ENCODE measurements around the gene MYOZ3.

The MYOZ3 gene

DNA sequence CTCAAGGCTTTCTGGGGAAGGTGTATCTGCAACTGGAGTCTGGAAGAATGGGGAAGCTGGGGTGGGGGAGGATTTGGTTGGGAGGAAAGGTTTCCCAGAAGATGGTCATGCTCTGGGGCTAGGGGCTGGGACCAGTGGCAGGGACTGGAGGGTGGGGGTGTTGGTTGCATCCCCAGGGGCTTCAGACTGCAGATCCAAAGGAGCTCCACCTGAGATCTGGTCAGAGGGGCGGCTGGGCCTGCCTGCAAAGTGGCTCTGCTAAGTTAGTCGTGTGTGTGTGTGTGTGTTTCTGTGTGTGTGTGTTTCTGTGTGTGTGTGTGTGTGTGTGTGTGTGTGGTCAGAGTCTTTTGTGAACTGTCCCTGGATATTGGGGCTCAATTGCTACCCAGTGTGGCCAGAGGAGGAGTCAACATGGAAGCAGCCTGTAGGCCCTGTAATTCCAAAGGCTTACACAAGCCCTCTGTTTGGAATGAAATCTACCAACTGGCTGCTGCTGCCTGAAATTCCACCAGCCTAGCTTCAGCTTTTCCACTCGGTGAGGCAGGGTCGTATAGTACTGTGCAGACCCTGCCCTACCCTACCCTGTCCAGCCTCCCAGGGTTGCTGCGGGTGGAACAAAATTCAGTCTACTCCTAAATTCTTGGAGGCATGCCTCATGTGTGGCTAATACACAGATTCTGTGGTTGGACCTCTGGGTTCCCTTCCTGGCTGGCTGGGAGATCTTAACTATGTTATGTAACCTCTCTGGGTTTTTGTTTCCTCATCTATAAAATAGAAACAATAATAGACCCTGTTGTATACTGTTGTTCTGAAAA lies 33.1 kb upstream of the MYOZ3 start:
- no peak for DNase-seq

DNA sequence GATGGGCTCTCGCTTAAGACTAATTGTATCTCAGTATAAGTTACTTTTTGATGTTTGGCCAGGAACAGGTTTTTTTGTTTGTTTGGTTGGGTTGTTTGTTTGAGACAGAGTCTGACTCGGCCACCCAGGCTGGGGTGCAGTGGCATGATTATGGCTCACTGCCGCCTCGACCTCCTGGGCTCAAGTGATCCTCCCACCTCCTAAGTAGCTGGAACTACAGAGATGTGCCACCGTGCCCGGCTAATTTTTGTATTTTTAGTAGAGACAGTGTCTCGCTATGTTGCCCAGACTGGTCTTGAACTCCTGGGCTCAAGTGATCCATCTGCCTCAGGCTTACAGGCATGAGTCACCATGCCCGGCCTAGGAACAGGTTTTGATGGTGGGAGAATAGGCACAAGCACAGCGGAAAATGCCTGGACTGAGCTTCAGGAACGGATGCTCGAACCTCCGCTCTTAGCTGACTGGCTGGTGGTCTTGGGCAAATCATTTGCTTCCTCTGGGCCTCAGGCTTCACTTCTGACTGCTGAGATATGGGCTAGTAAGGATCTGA lies 32.0 kb upstream of the MYOZ3 start:
- DNase-seq, result no peak

DNA sequence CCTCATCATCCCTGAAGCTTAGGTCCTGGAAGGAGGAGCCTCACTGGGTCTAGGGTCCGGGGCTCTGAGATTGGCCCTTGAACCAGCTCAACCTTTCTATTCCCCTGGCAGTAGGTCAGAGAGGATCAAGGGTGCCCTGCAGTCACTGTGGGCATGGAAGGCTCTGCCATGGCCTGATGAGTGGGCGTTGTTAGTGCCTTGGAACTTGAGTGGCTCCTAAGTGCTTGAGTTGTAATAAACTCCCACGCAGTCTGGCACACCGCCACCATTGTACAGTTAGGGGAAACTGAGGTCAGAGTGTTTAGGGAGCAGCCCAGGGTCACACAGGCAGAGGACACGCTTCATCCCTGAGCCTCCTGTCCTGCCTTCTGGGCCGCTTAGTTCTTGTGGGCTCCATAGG lies 31.0 kb upstream of the MYOZ3 start:
- no peak for DNase-seq

DNA sequence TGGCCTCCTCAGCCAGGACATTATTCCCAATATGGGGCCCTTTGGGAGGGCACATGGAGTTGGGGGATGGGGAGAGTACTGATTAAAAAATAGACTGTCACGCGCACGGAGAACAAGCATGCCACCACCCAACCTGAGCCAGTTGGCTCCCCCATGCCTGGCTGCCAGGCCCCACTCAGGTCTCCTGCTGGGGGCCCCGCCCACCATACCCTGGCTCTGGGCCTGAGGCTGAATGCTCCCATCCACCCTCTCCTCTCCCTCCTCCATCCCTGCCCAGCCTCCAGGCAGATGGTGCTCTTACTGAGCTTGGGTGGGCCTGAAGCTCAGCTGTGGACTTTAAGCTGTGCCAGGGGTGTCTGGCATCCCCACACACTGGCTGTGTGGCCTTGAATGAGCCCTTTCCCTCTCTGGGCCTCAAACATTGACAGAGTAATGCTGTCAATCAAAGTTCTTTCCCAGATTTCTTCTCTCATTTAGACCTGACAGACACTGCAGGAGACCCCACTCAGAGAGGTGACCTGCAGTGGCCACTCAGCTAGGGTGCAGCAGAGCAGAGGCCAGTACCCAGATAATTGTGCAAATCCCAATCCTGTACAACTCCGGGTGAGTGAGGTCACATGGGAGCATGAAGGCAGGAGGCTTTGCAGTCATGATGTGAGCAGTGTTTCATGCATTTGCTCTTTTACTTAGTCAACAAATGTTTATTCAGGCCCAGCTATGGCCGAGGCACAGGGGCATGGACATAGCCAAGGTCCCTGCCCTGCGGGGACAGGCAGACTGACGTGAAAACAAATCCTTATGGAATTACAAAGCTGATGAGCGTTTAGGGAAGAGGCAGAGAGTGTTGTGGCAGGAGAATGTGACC lies 30.4 kb upstream of the MYOZ3 start:
- no peak for DNase-seq

DNA sequence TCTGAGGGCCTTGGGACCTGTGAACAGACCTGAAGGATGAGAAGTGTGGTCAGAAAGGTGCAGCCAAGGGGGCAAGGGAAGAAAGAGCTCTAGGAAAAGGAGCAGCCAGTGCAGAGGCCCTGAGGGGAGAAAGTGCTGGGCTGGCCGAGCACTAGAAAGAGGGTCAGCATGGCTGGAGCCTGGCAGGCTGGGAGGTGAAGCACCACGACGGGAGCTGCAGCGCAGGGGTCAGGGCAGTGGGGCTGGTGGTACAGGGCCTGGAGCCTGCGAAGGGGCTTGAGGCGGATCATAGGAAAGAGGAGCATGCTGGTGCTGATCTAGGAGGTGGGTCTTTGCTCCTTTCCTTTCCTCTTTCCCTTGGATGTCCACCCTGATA lies 29.7 kb upstream of the MYOZ3 start:
- no peak for DNase-seq

DNA sequence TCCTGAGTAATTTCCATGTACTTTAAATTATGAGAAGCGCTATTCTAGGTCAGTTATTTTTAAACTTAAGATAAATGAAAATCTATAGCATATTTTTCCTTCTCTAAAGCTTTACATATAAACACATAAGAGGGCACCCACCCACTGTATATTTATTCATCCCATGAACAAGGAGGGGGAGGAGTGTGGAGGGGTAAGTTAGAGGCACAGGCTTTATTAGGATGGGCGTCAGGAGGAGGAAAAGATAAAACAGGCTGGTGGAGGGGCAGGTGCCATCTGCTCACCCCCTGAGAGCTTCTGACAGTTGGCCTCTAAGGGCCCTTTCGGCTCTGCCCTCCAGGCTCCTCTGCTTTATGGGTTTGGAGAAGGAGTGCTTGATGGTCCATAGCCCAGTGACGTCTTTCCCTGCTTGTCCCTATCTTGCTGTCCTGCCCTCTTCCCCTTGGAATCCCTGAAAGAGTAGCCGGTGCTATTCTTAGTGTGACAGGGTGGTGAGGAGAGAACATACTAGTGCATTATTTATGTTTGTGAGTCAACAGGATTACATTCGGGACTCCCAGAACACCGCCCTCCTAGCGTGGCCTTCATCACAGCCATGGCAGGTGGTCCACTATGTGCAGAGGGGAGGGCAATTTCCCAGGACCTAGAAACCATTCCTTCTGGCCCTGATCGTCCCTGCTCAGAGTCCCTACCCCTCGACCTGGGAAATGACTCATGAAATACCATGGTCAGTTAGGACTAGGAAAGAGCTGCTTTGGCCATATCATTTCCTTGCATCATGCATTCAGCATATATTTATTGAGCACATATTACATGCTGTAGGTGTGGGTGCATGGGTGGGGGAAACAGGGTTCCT lies 28.5 kb upstream of the MYOZ3 start:
- DNase-seq, result no peak

DNA sequence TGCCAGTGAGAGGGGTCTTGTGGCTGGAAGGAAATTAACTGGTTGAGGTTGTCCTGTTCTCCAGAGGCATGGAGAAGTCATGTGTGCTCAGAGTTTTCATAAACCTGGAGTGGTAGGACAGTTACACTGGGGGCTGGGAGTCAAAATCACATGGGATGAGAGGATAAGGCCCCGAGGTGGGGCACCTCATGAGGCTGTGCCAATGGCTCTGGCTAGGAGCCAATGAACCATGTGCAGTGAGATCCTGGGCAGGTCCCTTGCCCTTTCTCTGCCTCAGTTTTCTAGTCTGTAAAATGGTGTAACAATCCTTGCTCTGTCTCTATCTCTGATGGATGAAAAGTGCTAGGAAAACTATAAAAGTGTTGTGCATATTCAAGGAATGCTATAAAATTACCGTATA lies 27.6 kb upstream of the MYOZ3 start:
- no peak for DNase-seq

DNA sequence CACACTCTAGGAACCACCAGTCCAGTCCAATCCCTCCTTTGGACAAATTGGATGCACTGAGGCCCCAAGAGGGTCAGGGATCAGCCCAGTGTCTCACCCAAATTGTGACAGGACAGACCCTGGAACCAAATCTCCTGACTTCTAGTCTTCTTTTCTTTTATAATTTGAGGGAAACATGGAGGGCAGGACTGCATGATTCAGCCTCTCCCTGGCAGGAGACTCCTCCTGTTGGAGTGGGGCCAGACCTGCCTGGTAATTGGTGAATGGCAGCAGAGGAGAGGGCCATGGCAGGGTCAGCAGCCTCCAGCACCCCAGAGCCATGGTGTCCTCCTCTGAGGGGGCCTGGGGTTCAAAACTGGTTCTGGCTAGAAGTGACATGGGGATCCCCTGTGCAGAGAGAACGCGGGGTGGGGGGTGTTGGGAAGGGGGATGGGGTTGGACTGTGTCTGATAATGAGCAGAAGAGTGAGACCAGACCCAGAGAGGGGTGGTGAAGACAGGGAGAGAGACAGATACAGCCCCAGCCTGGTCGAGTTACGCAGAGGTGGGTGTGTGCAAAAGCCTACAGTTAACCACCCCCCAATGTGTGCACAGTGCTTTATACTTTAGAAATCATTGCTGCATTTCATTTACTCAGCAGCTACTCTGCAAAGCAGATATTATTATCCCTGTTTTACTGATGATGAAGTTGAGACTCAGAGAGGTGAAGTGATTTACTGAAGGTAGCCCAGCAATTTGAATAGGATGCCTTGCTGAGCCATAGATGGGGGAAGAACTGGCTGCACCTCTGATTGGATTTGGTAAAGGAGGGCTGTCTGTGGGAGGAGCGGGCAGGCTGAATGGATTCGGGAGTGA lies 24.4 kb upstream of the MYOZ3 start:
- no peak for DNase-seq

DNA sequence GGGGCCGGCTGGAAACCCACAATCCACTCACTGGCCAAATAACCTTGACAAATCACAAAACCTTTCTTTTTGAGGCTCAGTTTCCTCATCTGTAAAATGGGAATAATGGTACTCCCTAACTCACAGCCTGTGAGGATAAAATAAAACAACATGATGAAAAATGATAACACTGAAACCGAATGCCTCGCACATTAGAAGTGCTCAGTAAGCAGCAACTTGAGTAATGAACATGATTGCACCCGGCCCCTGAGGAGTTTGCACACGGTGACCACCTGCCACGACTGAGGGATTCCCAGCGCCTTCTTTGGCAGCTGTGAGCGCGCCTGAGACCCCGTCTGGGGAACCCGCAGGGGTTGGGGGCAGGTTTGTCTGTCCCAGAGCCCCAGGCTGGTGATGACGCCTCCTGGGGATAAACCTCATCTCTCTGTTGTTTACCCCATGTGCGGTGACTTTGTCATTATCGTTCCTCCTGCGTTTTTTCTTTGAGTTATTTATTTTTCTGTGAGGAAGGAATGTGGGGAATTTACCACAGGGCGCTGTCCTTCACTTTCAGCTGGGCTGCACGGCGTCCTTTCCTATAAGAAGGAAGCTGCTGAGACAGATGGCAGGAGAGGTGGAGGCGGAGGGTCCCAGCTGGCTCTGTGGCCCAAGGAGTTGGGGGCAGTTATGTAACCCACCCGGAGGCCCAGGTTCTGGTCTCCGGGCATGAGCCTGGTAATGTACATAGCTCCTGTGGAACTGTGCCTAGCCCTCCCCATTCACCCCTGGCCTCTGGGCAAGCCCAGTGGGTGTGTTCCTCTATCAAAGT lies 23.6 kb upstream of the MYOZ3 start:
- DNase-seq, result no peak

DNA sequence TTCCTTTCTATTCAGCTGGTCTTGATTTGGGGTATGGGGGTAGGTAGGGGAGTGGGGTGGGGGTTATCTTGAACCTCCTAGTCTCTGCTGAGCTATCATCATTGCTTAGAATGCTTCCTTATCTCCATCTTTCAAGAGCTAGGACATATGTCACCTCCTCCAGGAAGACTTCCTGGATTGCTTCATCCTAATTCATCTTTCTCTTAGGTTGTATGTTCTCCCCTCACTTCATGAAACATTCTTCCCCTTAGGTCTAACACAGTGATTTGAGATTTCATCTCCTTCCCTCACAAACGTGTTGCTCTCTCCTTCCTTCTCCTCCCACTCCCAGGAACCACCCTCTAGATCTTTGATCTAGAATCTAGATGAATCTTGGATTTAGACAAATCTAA lies 23.0 kb upstream of the MYOZ3 start:
- DNase-seq, result no peak

DNA sequence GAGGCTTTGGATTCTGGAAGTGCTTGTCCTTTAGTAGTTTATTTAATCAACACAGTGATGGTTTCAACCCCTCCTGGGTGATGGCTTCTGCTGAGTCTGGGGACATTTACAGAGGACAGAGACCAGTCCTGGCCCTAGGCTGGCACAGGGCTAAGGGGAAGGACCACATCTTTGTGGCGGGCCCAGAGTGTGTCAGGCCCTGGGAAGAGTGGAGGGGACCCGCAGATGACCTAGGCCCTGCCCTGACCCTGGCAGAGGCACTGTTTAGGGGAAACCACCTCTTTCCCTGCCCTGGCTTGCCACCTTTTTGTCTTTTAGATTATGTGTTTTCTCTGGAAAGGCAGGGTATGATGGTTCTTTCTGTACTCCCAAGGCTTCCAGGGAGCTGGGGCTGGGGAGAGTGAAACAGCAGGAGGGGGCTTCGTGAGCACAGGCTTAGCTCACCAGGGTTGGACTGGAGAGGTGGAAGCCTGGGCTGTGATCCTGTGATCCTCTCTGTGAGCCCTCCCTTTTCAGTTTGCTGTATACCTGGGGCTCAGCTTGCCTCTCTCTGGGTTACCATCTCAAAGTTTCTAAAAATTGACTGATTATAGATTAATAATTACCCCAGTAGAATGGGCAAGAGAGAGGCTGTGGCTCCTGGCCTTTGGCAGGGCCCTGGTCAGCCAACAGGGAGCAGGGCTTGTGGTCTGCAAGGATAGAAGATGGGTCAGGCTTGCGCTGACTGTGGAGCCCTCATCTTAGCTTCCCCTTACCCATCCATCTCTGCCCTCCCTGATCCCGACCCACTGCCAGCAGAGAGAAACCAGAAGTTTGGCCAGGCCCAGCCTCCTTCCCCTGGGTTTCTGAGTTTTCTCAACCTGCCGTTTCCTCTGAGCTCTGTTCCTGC lies 22.3 kb upstream of the MYOZ3 start:
- no peak for DNase-seq

DNA sequence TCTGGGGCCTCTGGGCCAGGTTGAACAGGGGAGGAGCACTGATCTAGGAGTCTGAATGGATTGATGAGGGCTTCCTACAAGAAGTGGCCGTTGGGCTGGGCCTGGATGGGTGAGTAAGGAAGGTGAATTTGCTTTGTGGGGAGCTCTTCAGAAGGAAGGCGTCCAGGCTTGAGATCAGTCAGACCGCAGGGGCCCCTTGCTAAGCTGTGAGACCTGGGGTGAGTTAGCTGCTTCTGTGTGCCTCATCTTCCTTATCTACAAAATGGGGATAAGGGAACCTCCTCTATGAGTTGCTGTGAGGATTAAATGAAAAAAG lies 21.7 kb upstream of the MYOZ3 start:
- no peak for DNase-seq

DNA sequence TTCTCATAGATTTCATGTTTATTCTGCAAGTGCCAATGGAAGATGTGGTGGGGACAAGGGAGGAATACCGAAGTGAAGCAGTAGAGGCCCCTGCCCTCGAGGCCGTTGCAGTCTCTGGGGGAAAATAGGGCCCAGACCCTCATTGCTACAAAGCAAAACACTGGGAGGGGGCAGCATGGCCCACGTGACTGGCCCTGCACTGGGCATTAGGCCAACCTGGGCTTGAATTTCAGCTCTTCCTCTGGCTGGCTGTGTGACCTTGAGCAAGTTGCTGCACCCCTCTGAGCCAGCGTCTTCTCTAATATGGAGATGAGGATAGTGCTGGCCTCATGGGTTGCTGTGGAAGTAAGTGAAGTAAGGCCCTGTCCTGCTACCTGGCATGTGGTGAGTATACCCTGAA lies 21.3 kb upstream of the MYOZ3 start:
- DNase-seq, result no peak

DNA sequence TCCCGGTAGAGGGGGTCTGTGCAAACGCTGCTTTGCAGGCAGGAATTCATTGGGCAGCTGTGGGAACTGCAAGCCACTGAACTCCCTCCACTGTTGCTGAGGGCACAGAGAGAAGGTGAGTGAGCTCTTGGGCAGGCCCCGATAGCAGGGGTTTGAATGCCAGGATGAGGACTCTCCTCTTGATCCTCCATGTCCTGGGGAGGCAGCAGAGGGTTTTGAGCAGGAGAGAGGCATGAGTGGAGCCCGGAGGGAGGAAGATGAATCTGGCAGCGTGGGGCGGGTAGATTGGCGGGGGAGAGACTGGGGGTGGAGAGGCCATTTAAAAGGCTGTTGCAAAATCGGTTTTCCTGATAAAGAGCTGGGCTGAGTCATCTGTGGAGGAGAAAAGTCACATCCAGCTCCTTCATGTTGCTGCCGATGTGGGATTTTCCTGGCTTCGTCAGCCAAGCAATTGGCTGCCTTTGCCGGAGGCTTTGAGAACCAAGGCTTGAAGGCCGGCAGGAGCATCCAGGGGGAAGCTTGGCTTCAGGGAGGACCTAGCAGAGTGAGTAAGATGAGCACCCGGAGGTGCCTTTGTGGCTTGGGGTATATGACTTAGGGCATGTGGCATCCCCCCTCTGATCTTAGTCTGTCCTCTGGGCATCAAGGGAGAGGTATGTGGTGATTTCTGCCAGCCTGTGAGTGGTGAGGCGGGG lies 20.6 kb upstream of the MYOZ3 start, which contains the start of gene SYNPO:
Gene SYNPO (plus strand): TSS at position 350 of the 695 bp plus-strand sequence. CDS start 7,616 bp downstream, outside the sequence.
- no peak for DNase-seq

DNA sequence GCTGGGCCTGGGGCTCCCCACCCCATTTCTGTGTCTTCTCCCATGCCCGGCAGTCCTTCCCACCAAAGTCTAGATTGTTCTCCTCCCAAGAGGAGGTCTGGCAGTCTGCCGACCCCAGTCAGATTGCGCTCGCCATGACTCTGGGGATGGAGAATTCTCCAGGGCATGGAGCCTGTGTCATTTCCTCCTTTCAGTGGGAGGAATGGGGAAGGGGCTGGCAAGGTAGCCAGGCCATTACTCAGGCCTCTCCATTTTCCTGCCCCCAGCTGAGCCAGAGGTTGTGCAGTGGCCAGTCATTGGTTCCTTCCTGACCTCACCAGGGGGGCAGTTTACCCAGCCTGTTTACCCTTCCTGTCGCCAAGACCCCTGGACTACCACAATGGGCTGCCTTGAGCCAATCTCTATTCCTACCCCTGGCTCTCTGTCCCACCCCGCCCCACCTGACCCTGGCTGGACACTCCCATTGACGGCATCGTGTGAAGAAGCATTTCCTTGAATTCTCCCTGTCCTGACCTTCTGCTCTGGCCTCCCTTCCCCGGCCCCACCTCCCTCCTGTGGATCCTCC lies 20.0 kb upstream of the MYOZ3 start:
- DNase-seq, result no peak

DNA sequence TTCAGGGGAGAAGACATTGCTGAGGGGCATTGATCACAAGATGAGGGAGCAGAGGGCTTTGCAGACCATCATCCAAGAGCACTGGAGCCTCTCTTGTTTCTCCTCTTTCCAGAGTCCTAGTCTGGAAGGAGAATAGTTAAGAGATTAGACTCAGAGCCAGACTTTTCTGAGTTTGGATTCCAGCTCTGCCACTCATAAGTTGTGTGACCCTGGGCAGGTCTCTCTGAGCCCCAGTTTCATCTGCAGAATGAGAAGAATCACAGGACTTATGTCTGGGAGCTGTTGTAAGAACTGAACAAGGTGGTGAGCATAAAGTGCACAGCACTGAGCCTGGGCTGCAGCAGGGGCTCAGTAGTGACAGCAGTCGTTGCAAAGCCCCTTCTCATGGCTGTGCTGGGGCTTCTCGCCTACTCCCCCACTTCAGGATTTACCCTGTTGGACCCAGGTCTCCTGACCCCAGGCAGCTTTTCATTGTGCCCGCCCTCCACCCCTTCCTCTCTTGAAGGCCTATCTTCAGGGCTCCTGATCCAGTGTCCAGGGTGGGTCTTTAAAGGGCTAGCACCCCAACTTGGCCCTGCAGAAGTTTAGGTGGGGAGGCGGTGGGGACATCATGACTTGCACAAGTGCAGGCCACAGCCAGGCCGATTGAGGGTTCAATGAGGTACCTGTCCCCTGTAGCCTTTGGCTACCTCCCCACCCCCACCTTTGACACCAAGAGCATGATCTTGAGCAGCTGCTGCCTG lies 19.1 kb upstream of the MYOZ3 start:
- DNase-seq, result no peak

DNA sequence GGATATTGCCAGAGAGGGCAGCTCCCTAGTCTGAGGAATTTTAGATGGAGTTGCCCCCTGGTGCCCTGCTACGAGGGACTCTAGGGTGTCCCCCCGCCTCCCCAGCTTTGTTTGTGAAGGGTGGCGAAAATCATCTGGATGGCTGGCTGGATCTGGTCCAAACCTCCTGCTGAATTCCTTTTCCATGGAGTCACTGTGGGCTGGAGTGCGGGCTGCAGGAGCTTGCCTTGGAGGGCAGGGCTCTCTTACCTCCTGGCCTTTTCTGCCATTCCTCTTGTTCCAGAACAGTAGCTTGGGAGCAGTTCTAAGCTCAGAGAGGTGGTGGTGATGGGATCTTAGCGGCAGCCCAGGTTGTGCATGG lies 18.5 kb upstream of the MYOZ3 start:
- no peak for DNase-seq

DNA sequence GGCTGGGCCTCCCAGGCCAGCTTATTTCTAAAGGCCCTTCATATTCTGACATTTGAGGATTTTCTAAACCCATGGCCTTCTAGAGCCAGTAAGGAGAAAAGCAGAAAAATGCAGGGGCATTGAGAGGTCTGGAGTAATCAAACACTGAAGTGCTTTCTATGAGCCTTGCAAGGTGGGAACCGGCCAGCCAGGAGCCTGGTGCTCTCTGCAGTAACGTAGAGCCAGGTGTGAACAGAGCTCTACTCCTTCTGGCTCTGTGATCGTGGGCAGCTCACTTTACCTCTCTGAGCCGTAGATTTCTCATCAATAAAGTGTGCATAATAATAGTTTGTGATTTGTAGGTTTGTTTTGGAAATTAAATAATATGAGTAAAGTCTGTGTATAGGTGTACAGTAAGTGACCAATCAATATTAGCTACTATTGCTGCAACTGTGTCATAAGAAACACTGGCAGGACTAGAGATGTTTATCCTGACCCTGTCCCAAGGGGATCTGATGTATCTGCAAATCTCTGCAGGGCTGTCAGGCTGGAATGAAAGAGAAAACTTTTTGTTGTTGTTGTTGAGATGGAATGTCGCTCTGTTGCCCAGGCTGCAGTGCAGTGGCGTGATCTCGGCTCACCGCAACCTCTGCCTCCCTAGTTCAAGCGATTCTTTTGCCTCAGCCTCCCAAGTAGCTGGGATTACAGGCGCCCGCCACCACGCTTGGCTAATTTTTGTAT lies 17.9 kb upstream of the MYOZ3 start:
- no peak for DNase-seq
